Activated CD8-positive, alpha-beta memory T cell treated with anti-CD3 and anti-CD28 coated beads, Interleukin-2, amount 10 ng/mL, durations not matched to agents 7 days and 5 days (primary cell): ENCODE measurements around the gene OR4C6. TPM values are rescaled to one million over a fixed set of nuclear protein-coding genes. Genes with fewer than 3 reads are reported as not detected.

Source experiments
- total RNA-seq, 2 experiments: library from RNA; stranded (reverse); gene quantifications; one replicate each; pipeline ENCODE4 v1.2.3, GENCODE V29; 2021

Gene OR4C6
- total RNA-seq, 2 experiments from 2014 or later = not detected

Other genes starting within 250 kb of the OR4C6 start
- not detected for gene OR4C15, start 107.7 kb upstream of the OR4C6 start, total RNA-seq
- not detected for gene OR4C16, start 90.1 kb upstream of the OR4C6 start, total RNA-seq
- not detected for gene OR4C11, start 54.6 kb upstream of the OR4C6 start, total RNA-seq
- gene OR4P4, start 27.1 kb upstream of the OR4C6 start, total RNA-seq = not detected
- gene OR4S2, start 13.9 kb upstream of the OR4C6 start, total RNA-seq = not detected
- not detected for gene OR5D13, start 111.2 kb downstream of the OR4C6 start, total RNA-seq
- not detected for gene OR5D14, start 133.4 kb downstream of the OR4C6 start, total RNA-seq
- not detected for gene OR5L1, start 149.2 kb downstream of the OR4C6 start, total RNA-seq
- gene OR5D18, start 157.4 kb downstream of the OR4C6 start, total RNA-seq = not detected
- gene OR5L2, start 165.0 kb downstream of the OR4C6 start, total RNA-seq = not detected
- not detected for gene OR5D16, start 176.6 kb downstream of the OR4C6 start, total RNA-seq
- gene TRIM51, start 221.1 kb downstream of the OR4C6 start, total RNA-seq = not detected